Right lobe of liver (tissue), 4 donors: Measurements from ENCODE around the gene ZNF584.

Experiments
- POLR2A ChIP-seq: fragments of 450-650 bp; IDR thresholded peaks from one replicate; pipeline ENCODE4 v1.6.1; 2017; ENCODE audit warnings: antibody characterized with exemption, mild to moderate bottlenecking
- TF ChIP-seq, protein P1 (sequence below), 4 donors: fragments of 200-600 bp in 3 of 4; fragments of 450-650 bp in 1 of 4; IDR thresholded peaks; one replicate each; pipeline versions ENCODE4 v1.5.1 to v1.8.0; 2016 to 2022; ENCODE audit warnings: antibody characterized with exemption in 4 of 4, mild to moderate bottlenecking in 2 of 4
- donor health status: DM: no; HTN: no; CAD: no.
- donor health status: DM: no; HTN: no; CAD: no.
- donor health status: DM: no; HTN: yes; CAD: no.

DNA sequence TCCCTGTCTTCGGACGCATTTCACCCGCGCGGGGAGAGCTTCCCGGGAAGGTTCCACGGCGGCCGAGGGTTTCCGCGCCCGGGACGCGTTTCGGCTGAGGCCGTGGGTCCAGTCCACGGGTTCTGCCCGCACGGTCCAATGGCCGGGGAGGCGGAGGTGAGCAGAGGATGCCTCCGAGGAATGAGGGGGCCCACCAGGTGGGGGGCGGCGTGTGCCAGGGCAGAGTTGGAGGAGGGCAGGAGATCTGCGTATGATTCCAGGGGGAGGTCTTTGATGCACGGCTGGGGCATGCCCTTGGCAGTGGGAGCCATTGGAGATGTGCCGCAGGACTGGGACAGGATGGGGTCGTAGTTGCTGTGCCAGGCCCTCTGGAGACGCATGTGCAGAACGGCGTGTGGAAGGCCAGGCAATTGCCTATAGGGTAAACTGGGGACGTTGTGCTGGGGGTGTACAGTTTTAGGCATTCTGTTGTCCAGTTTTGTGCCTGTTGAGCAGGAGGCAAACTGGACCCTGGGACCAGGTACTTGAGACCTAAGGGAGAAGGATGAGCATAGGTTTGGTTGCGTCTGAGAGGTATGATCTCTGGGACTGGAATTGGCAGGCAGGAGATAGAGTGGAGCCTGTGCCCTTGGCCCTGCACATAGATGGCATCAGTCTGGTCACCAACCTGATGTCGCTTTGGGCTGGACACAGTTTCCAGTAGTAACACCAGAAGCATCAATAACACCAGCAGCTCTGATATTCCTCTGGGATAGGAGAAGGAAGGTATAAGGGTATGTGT is 751 bp downstream of the ZNF584 start:
- TF ChIP-seq POLR2A, result no peak
- TF ChIP-seq, protein P1, sequence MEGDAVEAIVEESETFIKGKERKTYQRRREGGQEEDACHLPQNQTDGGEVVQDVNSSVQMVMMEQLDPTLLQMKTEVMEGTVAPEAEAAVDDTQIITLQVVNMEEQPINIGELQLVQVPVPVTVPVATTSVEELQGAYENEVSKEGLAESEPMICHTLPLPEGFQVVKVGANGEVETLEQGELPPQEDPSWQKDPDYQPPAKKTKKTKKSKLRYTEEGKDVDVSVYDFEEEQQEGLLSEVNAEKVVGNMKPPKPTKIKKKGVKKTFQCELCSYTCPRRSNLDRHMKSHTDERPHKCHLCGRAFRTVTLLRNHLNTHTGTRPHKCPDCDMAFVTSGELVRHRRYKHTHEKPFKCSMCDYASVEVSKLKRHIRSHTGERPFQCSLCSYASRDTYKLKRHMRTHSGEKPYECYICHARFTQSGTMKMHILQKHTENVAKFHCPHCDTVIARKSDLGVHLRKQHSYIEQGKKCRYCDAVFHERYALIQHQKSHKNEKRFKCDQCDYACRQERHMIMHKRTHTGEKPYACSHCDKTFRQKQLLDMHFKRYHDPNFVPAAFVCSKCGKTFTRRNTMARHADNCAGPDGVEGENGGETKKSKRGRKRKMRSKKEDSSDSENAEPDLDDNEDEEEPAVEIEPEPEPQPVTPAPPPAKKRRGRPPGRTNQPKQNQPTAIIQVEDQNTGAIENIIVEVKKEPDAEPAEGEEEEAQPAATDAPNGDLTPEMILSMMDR (IDR thresholded peaks at IDR 0.05), result no peak
